CD4-positive, alpha-beta T cell (primary cell): Measurements from ENCODE around the gene WFDC8. TPM values are rescaled to one million over a fixed set of nuclear protein-coding genes. Genes with fewer than 3 reads are reported as not detected.

Experiments
- ATAC-seq: fragments of 200-7000 bp; cut with Tn5 transposase; one replicate; pipeline ENCODE4 v1.10.0; 2022; ENCODE audit warnings: mild to moderate bottlenecking; ENCODE audit not compliant: poor library complexity
- CTCF ChIA-PET: fragments of 350-600 bp; sonication (Branson Sonifier 250); formaldehyde crosslinking; loops from one replicate; lab custom pipeline; 2021; ENCODE audit warnings: antibody characterized with exemption, inconsistent platforms; lab: Charles Lee
- POLR2A ChIA-PET: fragments of 350-600 bp; sonication (Branson Sonifier 250); formaldehyde crosslinking; loops from one replicate; lab custom pipeline; 2021; ENCODE audit warnings: antibody characterized with exemption, inconsistent platforms; lab: Charles Lee
- DNase-seq, 14 experiments: peaks; one replicate each; pipeline ENCODE4 v3.0.0-alpha.2; 2013 to 2020; ENCODE audit warnings: mixed read lengths in 2 of 14
- H3K27ac ChIP-seq, 2 donors: one replicate each; pipeline versions ENCODE4 v1.5.1 to v1.7.0; 2013; ENCODE audit warnings: low read length in 2 of 2, low read depth in 1 of 2, mild to moderate bottlenecking in 1 of 2
- H3K27me3 ChIP-seq, 2 experiments: 1 replicate in 1 of 2; 2 replicates in 1 of 2; pipeline versions ENCODE4 v1.6.1 to v1.7.0; 2013; ENCODE audit warnings: low read length in 2 of 2, control low read depth in 1 of 2, mild to moderate bottlenecking in 1 of 2, moderate library complexity in 1 of 2; ENCODE audit not compliant: insufficient read depth in 2 of 2, control insufficient read depth in 1 of 2
- H3K36me3 ChIP-seq: one replicate; pipeline ENCODE4 v1.6.1; 2013; ENCODE audit warnings: low read length, control low read depth; ENCODE audit not compliant: insufficient read depth
- H3K4me1 ChIP-seq: one replicate; pipeline ENCODE4 v1.6.1; 2013; ENCODE audit warnings: low read length, control low read depth; ENCODE audit not compliant: insufficient read depth
- H3K4me3 ChIP-seq: one replicate; pipeline ENCODE4 v1.5.1; 2013; ENCODE audit warnings: mild to moderate bottlenecking, low read length, moderate library complexity
- H3K9me3 ChIP-seq, 2 experiments: 1 replicate in 1 of 2; 2 replicates in 1 of 2; pipeline versions ENCODE4 v1.6.1 to v1.7.0; 2013; ENCODE audit warnings: low read length in 2 of 2, mild to moderate bottlenecking in 2 of 2, control low read depth in 1 of 2, moderate library complexity in 1 of 2; ENCODE audit not compliant: control insufficient read depth in 1 of 2, insufficient read depth in 1 of 2
- H3K27ac Mint-ChIP-seq: one replicate; pipeline ENCODE4 v1.8.0; 2020; ENCODE audit warnings: mixed read lengths
- H3K27me3 Mint-ChIP-seq: one replicate; pipeline ENCODE4 v1.8.0; 2021; ENCODE audit warnings: mixed read lengths
- H3K36me3 Mint-ChIP-seq: one replicate; pipeline ENCODE4 v1.8.0; 2021; ENCODE audit warnings: low read depth, mixed read lengths
- H3K4me1 Mint-ChIP-seq: one replicate; pipeline ENCODE4 v1.8.0; 2021; ENCODE audit warnings: low read depth, mixed read lengths
- H3K4me3 Mint-ChIP-seq: one replicate; pipeline ENCODE4 v1.8.0; 2020; ENCODE audit warnings: mild to moderate bottlenecking, mixed read lengths
- H3K9me3 Mint-ChIP-seq: one replicate; pipeline ENCODE4 v1.8.0; 2020; ENCODE audit warnings: mixed read lengths
- intact Hi-C, 2 experiments: fragments of 100-400 bp; cut with DNase I in 1 of 2; cut with micrococcal nuclease in 1 of 2; formaldehyde crosslinking; loops; one replicate each; pipeline versions ENCODE4 v1.15.1 to v1.9.0; 2023 to 2025; cut with DNase I, micrococcal nuclease
- total RNA-seq, 174 experiments: library from RNA in 2 of 174; stranded (reverse) in 2 of 174; gene quantifications; one replicate each; pipeline ENCODE4 v1.2.3 and lab custom pipeline; 2021 to 2026
- TF ChIP-seq, protein P1 (sequence below): fragments of 200-600 bp; IDR thresholded peaks from one replicate; pipeline ENCODE4 v1.8.0; 2022; ENCODE audit warnings: antibody characterized with exemption, mild to moderate bottlenecking

Gene WFDC8
- total RNA-seq, 2 experiments from 2014 or later, result not detected

DNA sequence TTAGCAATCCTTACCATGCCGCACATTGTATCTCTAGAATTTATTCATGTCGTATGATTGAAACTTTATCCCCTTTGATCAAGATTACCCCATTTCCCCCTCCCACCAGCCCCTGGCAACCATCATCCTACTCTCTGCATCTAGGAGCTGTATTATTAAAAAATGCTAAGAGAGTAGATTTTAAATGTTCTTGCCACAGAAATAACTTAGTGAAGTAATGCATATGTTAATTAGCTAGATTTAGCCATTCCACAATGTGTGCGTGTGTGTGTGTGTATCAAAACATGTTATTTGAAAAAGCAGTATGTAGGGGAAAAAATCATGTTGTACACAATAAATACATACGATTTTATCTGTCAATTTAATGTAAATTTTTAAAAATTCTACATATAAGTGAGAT lies 51.8 kb downstream of the WFDC8 start:
- no peak overlapping the region for H3K4me3 ChIP-seq
- H3K36me3 ChIP-seq, result no peaks in the 10 kb centered on the region
- H3K9me3 ChIP-seq, result no peaks in the 10 kb centered on the region
- CTCF ChIA-PET, result no interaction called here
- no peak overlapping the region for H3K27ac ChIP-seq
- ATAC-seq, result no peak
- no peak for DNase-seq
- no peak overlapping the region for H3K27ac Mint-ChIP-seq
- no peaks in the 10 kb centered on the region for H3K4me1 ChIP-seq
- no peaks in the 10 kb centered on the region for H3K9me3 Mint-ChIP-seq
- intact Hi-C loops, result no loop called here
- peaks cover 3 to 15% of the 10 kb centered on the region in 2 experiments for H3K27me3 ChIP-seq
- POLR2A ChIA-PET, result no interaction called here
- H3K4me1 Mint-ChIP-seq, result no peaks in the 10 kb centered on the region
- H3K36me3 Mint-ChIP-seq, result no peaks in the 10 kb centered on the region
- no peak overlapping the region for H3K4me3 Mint-ChIP-seq
- TF ChIP-seq, protein P1, sequence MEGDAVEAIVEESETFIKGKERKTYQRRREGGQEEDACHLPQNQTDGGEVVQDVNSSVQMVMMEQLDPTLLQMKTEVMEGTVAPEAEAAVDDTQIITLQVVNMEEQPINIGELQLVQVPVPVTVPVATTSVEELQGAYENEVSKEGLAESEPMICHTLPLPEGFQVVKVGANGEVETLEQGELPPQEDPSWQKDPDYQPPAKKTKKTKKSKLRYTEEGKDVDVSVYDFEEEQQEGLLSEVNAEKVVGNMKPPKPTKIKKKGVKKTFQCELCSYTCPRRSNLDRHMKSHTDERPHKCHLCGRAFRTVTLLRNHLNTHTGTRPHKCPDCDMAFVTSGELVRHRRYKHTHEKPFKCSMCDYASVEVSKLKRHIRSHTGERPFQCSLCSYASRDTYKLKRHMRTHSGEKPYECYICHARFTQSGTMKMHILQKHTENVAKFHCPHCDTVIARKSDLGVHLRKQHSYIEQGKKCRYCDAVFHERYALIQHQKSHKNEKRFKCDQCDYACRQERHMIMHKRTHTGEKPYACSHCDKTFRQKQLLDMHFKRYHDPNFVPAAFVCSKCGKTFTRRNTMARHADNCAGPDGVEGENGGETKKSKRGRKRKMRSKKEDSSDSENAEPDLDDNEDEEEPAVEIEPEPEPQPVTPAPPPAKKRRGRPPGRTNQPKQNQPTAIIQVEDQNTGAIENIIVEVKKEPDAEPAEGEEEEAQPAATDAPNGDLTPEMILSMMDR, result no peak
- peaks cover 73% of the 10 kb centered on the region for H3K27me3 Mint-ChIP-seq

DNA sequence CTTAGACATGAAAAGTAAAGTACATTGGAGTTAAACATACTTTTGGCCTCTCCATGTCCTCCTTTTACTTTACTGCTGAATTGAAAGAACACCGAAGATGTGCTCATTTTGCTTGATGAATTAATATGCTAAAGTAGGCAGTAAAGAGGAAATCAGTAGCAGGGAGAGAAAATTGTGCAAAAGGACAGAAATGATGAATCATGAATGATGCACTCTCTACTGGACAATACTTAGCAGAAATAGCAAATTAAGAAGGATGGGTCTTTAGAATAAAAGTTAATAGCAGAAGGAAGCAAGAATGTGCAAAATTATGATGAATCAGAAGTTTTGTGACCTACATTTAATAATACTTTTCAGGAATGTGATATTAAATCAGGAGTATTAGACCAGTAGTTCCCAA lies 55.3 kb downstream of the WFDC8 start:
- Histone ChIP-seq H3K9me3 (no peaks in the 10 kb centered on the region), H3K4me1 (no peaks in the 10 kb centered on the region), H3K27me3 (peaks cover 3 to 15% of the 10 kb centered on the region in 2 experiments), H3K27ac (no peak overlapping the region), H3K36me3 (no peaks in the 10 kb centered on the region), H3K4me3 (no peak overlapping the region)
- no peaks in the 10 kb centered on the region for H3K9me3 Mint-ChIP-seq
- H3K36me3 Mint-ChIP-seq, result no peaks in the 10 kb centered on the region
- H3K4me3 Mint-ChIP-seq, result no peak overlapping the region
- no peaks in the 10 kb centered on the region for H3K4me1 Mint-ChIP-seq
- intact Hi-C loops, result no loop called here
- no peak for DNase-seq
- no peak overlapping the region for H3K27ac Mint-ChIP-seq
- TF ChIP-seq, protein P1, result no peak
- POLR2A ChIA-PET, result no interaction called here
- CTCF ChIA-PET, result no interaction called here
- H3K27me3 Mint-ChIP-seq, result peaks cover 67% of the 10 kb centered on the region
- ATAC-seq, result no peak

DNA sequence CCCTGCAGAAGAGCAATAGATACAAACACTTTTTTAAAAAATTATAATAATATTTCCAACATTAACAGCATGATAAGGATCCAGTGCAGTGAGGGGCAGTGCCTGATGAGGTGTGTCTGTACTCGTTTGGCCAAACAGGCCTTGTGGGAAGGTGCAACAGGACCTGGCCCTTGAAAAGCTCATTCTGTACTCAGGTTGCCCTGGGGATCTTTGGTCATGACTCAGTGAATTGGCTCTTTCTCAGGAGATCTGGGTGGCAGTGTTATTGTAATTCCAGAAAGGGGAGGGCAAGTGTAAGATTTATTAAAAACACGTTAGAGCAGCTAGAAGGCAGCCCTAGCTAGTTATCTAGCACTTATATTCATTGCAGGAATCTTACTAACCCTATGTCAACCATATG lies 60.8 kb downstream of the WFDC8 start:
- Mint-ChIP-seq H3K4me1 (no peaks in the 10 kb centered on the region), H3K4me3 (no peak overlapping the region), H3K9me3 (no peaks in the 10 kb centered on the region), H3K27ac (no peak overlapping the region), H3K36me3 (no peaks in the 10 kb centered on the region), H3K27me3 (peaks cover 38% of the 10 kb centered on the region)
- TF ChIP-seq, protein P1, result no peak
- intact Hi-C loops, result no loop called here
- POLR2A ChIA-PET, result no interaction called here
- DNase-seq, result no peak
- CTCF ChIA-PET, result no interaction called here
- no peaks in the 10 kb centered on the region for H3K36me3 ChIP-seq
- no peaks in the 10 kb centered on the region for H3K9me3 ChIP-seq
- no peak for ATAC-seq
- H3K27me3 ChIP-seq, result peaks cover 0 to 3% of the 10 kb centered on the region in 2 experiments
- H3K4me1 ChIP-seq, result no peaks in the 10 kb centered on the region
- no peak overlapping the region for H3K4me3 ChIP-seq
- no peak overlapping the region for H3K27ac ChIP-seq
